A549 treated with ZK216348 at 1 μM for 4 hours (cell line): ENCODE measurements around the gene HERC6. TPM values are rescaled to one million over a fixed set of nuclear protein-coding genes. Genes with fewer than 3 reads are reported as not detected.

Experiments
- total RNA-seq: library from RNA; stranded (reverse); fragments of 200-300 nt; extraction: Qiagen RNA extraction; gene quantifications from 5 replicates; pipeline ENCODE4 v1.2.3, GENCODE V29; 2022; ENCODE audit warnings: low read depth

The HERC6 gene
- total RNA-seq = 2.6 to 3.9 TPM (median 3.6 TPM) in 5 replicates

GRCh38 chr4:88378691-88379559 is at the start of gene HERC6:
TSS of gene HERC6 (plus strand) at chr4:88378852. CDS start at chr4:88378922, 70 bp downstream.

DNA sequence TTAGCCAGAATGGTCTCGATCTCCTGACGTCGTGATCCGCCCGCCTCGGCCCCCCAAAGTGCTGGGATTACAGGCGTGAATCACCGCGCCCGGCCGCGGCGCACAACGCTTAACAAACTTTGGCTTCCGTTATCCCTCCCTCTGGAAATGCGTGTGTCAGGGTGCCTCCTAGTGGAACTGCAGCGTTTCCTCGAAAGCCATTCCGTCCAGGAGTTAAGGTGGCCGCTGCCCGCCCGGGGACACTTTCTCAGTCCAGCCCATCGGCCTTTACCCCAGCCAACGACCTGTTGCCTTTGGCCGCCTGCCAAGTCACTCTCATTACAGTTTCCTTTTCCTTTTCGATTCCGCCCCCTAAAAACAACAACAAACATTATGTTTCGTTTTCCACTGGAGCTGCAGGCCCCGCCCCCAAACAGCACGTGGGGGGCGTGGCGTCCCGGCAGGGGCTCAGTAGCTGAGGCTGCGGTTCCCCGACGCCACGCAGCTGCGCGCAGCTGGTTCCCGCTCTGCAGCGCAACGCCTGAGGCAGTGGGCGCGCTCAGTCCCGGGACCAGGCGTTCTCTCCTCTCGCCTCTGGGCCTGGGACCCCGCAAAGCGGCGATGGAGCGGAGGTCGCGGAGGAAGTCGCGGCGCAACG is 78.1 kb downstream of the HERC6 start, which contains the start of gene HERC5:
HERC5 (plus strand) TSS at position 450 of the 637 bp plus-strand sequence; CDS start at position 601, 151 bp downstream.

Other genes starting within 250 kb of the HERC6 start
- 16.9 to 20.5 TPM (median 18.3 TPM) in 5 replicates for gene ABCG2, start 220.2 kb upstream of the HERC6 start, total RNA-seq
- 0.58 to 1.1 TPM (median 0.82 TPM) in 5 replicates for gene PPM1K, start 94.3 kb upstream of the HERC6 start, total RNA-seq
- 3.6 to 4.6 TPM (median 4.1 TPM) in 5 replicates for gene HERC5, start 78.3 kb downstream of the HERC6 start, total RNA-seq
- gene PYURF, start 144.9 kb downstream of the HERC6 start, total RNA-seq = 54.2 to 83.3 TPM (median 76.3 TPM) in 5 replicates
- gene HERC3, start 213.6 kb downstream of the HERC6 start, total RNA-seq = 4.9 to 9.1 TPM (median 8.6 TPM) in 5 replicates